Activated CD4-positive, alpha-beta T cell treated with anti-CD3 and anti-CD28 coated beads, Interleukin-2, amount 50 U/mL, for 24 hours (primary cell): ENCODE results near the gene RHCG.

ENCODE experiments used
- DNase-seq, 2 donors: peaks; one replicate each; pipeline ENCODE4 v3.0.0-alpha.2; 2020; ENCODE audit warnings: low read depth in 1 of 2, low spot score in 1 of 2

RHCG gene

DNA sequence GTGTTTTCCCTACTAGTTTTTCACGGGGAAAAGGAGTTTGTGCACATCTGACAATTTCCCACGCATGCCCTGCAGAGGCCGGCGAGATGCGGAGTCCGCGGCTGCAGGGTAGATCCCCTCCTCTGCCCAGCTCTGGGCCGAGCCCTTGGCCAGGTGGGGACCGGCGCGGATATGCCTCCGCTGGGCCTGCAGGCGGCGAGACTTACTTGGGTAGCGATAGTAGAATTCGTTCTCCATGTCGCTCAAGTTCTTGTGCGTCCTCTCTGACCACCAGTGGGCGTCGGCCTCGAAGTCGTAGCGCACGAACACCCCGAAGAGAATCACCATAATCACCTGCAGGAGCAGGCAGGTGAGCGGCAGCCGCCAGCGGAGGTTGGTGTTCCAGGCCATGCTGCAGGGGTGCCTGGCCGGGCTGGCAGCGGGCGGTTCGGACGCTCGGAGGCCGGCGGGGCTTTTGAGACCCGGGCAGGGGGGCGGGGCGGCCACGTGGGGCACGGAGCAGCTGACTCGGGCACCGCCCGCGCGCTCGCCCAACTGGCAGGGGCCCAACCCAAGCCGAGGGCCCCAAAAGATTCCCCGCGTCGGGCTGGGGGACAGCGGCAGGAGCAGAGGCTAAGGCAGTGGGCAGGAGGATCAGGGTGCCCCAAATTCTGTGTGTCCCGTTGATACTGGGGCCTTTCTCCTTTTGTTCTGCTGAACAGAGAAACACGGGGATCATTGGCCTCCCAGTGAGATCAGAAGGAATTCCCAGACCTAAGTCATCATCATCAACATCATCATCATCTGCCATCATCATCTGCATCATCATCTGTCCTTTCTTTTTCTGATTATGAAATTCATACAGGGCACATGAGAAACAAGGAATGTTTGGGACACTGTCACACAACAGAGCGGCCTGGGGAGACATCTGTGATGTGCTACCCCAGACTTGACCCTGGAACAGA lies at the start of gene RHCG:
TSS of gene RHCG (minus strand) at position 429 of the 944 bp plus-strand sequence. CDS start at position 390, 39 bp downstream.
- no peak for DNase-seq

DNA sequence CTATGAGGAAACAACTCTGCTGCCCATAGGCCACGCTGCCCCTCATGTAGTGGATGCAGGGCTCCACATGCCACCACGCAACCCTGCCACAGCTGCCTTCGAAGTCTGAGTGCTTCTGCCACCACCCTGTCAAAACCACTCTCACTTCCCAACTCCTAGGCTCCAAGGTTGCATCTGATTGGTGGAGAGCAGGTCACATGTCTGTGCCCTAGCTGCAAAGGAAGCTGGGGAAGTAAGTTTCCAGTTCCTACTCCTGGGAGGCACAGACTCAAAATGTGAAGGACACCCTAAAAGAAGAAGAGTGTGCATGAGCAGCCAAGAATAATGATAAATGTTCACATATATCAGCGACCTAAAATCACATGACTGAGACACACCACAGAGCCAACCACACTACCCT lies 47.0 kb upstream of the RHCG start:
- DNase-seq = no peak

DNA sequence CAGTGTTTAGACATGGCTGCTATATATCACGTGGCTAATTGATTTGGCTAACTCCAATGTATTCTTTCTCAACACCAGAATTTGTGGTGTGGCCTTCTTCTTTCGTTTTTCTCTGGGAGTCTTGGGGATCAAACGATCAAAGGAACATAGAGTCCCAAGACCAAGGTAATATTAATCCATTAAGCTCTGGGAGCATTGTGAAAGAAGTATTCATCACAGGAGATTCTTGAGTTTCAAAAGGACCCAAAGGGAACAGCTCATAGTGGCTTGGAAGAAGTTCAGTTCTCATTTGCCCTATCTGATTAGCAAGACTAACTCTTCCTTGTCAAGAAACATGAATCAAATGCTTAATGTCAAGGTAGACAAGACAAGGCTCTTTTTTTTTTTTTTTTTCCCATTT lies 46.0 kb upstream of the RHCG start:
- no peak for DNase-seq

- no peak for DNase-seq
Observed at GRCh38 chr15:89539027-89539426, 42.6 kb upstream of the RHCG start.

- DNase-seq = no peak
Observed at GRCh38 chr15:89533861-89534544, 37.6 kb upstream of the RHCG start.

DNA sequence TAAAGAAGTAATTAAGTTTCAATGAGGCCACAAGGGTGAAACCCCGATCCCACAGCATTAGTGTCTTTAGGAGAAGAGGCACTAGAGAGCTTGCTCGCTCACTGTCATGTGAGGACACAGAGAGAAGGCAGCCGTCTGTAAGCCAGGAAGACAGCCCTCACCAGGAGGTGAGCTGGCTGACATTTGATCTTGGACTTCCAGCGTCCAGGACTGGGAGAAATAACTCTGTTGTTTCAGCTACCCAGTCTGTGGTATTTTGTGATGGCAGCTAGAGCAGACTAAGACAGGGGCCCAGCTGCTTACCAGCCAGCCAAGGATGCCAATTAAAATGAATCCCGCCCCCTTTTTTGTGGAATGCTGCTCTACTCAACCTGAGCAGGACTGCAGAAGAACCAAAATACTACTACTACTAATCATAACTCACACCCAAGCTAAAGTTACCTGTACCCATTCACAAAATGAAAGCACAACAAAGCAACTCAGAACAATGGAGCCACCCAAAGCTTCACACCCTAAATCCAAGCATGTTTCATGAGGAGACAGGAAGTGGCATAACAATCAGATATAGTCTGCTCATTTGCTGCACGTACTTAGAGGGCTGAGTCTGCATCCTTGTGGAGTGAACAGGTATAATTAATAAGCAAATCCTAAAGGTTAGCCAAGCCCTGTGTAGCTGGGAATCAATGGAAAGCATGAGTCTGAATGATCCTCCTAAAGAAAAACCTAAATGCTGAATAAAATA lies 35.6 kb upstream of the RHCG start:
- DNase-seq = no peak

DNA sequence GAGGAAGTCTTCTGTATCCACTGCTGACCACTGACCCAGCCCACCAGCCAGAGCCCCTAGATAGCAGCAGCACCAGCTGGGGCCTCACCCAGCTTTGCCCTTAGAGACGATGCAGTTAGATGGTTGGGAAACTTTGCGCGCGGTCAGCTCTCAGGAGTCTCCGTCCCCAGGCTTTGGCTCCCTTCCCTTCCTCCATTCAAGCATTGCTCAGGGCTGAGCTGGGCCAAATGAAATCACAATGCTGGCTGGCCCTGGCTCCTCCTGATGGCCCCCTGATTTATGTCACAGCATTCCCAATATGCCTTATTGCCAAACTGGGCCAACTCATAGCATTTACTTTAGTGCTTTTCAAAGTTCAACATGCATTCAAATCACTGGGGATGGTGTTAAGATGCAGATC lies 34.6 kb upstream of the RHCG start:
- no peak for DNase-seq

DNA sequence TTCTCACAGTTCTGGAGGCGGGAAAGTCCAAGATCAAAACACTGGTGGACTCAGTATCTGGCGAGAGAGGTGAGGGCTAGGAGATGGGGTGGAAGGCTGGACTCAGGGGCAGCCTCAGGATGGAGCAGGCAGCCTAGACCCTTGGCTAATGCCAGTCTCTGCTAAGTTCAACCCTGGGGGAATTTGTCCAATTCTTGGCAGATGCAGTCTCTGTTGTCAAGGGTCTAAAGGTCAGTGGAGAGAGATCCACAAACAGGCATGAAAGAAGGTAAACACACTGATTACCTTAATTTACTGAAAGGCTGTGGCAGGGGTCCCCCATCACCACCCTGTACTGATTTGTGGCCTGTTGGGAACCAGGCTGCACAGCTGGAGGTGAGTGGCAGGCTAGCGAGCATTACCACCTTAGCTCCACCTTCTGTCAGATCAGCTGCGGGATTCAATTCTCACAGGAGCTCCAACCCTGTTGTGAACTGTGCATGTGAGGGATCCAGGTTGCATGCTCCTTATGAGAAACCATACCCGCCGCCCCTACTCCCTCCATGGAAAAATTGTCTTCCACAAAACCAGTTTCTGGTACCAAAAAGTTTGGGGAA lies 32.5 kb upstream of the RHCG start:
- no peak for DNase-seq

DNA sequence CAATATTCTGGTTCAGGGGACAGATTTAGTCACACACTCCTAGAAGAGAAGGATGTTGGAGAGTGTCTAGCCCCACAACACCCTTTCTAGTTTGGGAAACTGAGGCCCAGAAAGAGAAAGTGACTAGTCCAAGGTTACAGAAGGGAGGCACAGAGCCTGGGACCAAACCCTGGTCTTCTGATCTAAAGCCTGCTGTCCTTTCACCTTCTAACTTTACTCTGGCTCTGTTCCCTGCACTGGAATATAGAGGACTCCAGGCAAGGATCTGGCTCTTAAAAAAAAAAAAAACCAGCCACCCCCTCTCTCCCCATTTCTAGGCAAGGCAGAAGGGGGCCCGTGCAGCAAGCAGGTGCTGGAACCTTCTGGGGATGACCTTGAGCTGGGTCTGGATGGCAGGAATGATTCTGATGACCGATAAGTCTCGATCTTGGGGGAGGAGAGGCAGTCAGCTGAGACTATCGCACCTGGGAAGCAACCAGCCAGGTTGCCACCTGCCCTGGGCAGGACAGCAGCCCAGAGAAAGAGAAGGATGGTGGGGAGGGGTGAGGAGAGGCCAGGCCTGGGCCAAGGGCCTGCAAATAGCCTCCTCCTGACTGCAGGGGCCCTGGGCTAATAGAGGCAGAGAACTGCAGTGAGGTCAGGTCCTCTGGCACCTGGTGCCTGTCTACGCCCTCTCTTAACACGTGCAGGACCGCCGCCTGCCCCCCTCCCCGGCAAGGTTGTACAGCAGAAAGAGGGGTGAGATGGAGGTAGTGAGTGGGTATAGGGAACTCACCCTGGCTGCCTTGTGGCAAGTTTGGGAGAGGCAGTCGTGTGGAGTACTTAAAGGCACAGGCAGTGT lies 30.4 kb upstream of the RHCG start:
- DNase-seq = no peak

DNA sequence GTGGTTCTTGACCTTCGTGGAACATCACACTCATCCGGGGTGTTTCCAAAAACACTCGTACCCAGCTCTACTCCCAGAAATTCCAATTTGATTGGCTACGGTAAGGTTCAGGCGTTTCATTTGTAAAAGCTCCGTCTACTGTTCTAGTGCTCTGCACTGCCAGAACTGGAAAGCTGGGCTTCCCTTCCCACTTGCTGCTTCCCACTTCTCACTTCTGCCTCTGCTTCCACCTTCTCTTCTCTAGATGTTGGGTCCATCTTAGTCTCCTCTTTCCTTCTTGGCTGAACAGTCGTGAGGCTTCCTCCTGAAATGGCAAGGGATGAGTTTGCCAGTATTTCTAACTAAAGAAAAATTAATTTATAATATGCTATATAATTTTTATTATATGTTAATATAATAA lies 29.8 kb upstream of the RHCG start:
- DNase-seq = no peak

GRCh38 chr15:89524184-89524583 lies 27.8 kb upstream of the RHCG start:
- no peak for DNase-seq

DNA sequence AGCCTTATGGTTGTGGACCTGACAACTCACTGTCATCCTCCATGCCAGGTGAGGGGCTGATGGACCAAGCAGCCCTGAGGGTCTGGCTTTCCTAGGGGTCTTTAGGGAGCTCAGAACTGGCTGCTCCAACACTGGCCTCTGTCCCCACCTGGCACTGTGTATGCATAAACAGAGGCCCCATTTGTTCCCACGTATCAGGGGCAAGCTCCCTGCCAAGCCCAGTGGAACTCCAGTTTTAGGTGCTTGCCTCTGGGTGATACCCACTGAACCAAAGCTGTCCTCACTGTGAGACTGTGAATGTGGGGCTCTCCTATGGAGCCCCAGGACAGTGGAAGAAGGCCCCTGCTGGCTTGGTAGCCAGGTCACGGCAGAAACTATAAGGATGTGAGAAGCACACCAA lies 26.7 kb upstream of the RHCG start:
- no peak for DNase-seq

DNA sequence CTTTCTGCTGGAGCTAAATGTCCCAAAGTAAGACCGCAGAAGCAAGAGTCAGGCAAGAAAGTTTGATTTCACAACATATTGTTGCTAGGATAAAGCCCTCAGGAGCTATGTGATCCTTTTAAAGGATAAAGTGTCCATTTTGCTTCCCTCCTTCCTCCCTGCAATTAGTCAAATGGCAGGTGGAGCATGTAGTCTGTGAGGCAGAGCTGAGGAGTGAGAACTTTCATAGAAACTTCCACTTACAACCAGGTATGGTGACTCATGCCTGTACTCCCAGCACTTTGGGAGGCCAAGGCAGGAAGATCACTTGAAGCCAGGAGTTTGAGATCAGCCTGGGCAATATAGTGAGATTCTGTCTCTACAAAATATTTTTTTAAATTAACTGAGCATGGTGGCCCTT lies 25.2 kb upstream of the RHCG start:
- no peak for DNase-seq

- no peak for DNase-seq
Observed at GRCh38 chr15:89515477-89515876, 19.1 kb upstream of the RHCG start.

DNA sequence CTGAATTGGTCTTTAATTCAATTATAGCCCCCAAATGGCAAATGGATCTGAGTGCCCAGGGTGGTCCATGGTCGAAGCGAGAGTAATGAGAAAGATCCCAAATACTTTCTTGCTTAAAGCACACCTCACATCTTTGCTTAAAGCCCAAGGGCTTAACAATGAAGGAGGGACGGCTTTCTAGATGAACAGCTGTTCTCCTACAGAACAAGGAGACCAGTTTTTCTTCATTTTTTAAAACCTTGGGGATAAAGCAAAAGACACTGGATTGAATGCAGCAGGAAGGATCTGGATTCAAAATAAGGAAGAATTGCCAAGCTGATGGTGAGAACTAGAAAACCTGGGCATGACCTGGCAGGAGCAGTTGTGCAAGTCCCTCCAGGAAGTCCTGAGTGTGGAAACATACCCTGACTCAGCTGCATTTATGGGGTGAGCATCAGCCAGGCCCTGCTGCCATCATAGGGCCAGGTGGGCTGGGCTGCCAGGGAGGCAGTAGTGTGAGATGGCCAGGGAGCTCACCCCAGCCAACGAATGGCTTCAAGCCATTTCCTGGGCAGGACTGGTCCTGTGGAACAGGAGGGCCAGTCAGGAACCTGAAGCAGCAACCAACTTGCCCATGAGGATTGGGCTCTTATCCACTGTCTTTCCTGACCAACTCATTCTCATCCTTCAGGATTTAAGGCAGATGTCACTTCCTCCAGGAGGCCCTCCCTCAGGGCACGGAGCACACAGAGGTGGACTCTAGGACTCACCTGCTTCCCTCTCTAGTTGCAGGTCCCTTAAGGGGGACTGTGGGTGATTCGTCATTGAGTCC lies 18.4 kb upstream of the RHCG start:
- DNase-seq = no peak

DNA sequence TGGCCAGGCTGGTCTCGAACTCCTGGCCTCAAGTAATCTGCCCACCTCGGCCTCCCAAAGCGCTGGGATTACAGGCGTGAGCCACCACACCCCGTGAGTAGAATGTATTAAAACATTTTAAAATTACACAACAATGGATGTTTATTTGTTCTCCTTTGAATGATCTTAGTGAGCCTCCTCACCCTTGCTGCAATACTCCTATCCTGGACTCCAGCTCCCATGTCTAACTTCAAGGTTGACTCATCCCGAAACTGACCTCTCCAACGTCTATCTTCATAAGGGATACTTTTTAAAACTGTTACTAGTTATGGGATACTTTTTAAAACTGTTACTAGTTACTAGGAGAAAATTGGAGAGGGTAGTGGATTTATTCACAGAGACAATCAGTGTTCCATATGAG lies 17.8 kb upstream of the RHCG start:
- no peak for DNase-seq

- no peak for DNase-seq
Observed at GRCh38 chr15:89513284-89513683, 16.9 kb upstream of the RHCG start.

DNA sequence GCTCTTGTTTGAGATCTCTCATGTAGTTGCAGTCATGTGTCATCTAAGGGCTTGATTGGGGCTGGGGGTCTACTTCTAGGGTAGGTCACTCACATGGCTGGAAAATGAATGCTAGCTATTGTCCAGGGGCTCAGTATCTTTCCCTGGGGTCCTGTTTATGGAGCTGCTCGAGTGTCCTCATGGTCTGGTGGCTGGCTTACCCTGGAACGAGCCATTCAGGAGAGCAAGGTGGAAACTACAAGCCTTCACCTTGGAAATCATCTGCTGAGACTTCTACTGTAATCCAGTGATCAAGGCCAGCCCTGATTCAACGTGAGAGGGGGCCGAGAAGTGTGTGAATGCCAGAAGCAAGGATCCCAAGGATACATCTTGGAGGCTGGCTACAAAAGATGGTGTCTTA lies 16.2 kb upstream of the RHCG start:
- no peak for DNase-seq

GRCh38 chr15:89506026-89506686 lies 9.8 kb upstream of the RHCG start:
- DNase-seq = no peak
